Right atrium auricular region (tissue), 2 donors: Measurements from ENCODE around the gene GADL1. TPM values are rescaled to one million over a fixed set of nuclear protein-coding genes. Genes with fewer than 3 reads are reported as not detected.

Experiments used
- DNase-seq: peaks from one replicate; pipeline ENCODE4 v3.0.0-alpha.2; 2019; ENCODE audit warnings: low spot score
- H3K27ac ChIP-seq, 2 donors: fragments of 200-600 bp; sonication (generic); 1 replicate in 1 of 2; 2 replicates in 1 of 2; pipeline ENCODE4 v1.5.1; 2016 to 2019
- H3K27me3 ChIP-seq, 2 donors: fragments of 200-600 bp; sonication (generic); one replicate each; pipeline versions ENCODE4 v1.5.1 to v1.6.0; 2017 to 2019
- H3K36me3 ChIP-seq: fragments of 200-600 bp; sonication (generic); one replicate; pipeline ENCODE4 v1.5.1; 2016
- H3K4me1 ChIP-seq, 2 donors: fragments of 200-600 bp; sonication (generic); one replicate each; pipeline versions ENCODE4 v1.5.1 to v1.6.0; 2017 to 2019
- H3K4me3 ChIP-seq, 2 donors: fragments of 200-600 bp; sonication (generic); 1 replicate in 1 of 2; 2 replicates in 1 of 2; pipeline ENCODE4 v1.5.1; 2017 to 2019; ENCODE audit warnings: mild to moderate bottlenecking in 1 of 2, moderate library complexity in 1 of 2
- H3K9me3 ChIP-seq, 2 donors: fragments of 200-600 bp; sonication (generic); one replicate each; pipeline ENCODE4 v1.5.1; 2019
- CTCF ChIP-seq, 2 donors: fragments of 200-600 bp; sonication (generic); IDR thresholded peaks; one replicate each; pipeline ENCODE4 v1.5.1; 2019; ENCODE audit warnings: antibody characterized with exemption in 2 of 2
- total RNA-seq, 2 donors: library from RNA; depleted of rRNA; stranded (reverse); fragments of >200 nt; gene quantifications; one replicate each; pipeline ENCODE4 v1.1.0, GENCODE V29; 2016

GADL1 gene
- total RNA-seq, 2 donors from 2014 or later: not detected

- Histone ChIP-seq H3K27me3 (no peaks in the 10 kb centered on the region), H3K9me3 (no peaks in the 10 kb centered on the region), H3K4me1 (no peaks in the 10 kb centered on the region), H3K4me3 (no peak overlapping the region), H3K27ac (no peak overlapping the region), H3K36me3 (no peaks in the 10 kb centered on the region)
- TF ChIP-seq CTCF (IDR thresholded peaks at IDR 0.05): no peak
- no peak for DNase-seq
Observed at GRCh38 chr3:30719536-30719935, 174.9 kb downstream of the GADL1 start.

- Histone ChIP-seq H3K36me3 (no peaks in the 10 kb centered on the region), H3K4me1 (no peaks in the 10 kb centered on the region), H3K4me3 (no peak overlapping the region), H3K9me3 (no peaks in the 10 kb centered on the region), H3K27ac (no peak overlapping the region), H3K27me3 (no peaks in the 10 kb centered on the region)
- DNase-seq: no peak
- no peak for TF ChIP-seq CTCF (IDR thresholded peaks at IDR 0.05)
Observed at GRCh38 chr3:30713885-30714503, 180.5 kb downstream of the GADL1 start.

GRCh38 chr3:30712991-30713390 is 181.5 kb downstream of the GADL1 start:
- H3K27me3 ChIP-seq: no peaks in the 10 kb centered on the region
- no peaks in the 10 kb centered on the region for H3K9me3 ChIP-seq
- H3K36me3 ChIP-seq: no peaks in the 10 kb centered on the region
- no peak overlapping the region for H3K4me3 ChIP-seq
- no peak for DNase-seq
- H3K4me1 ChIP-seq: no peaks in the 10 kb centered on the region
- no peak for TF ChIP-seq CTCF (IDR thresholded peaks at IDR 0.05)
- H3K27ac ChIP-seq: no peak overlapping the region

GRCh38 chr3:30711867-30712266 is 182.6 kb downstream of the GADL1 start:
- H3K27me3 ChIP-seq: no peaks in the 10 kb centered on the region
- H3K36me3 ChIP-seq: no peaks in the 10 kb centered on the region
- no peaks in the 10 kb centered on the region for H3K4me1 ChIP-seq
- H3K9me3 ChIP-seq: no peaks in the 10 kb centered on the region
- no peak overlapping the region for H3K4me3 ChIP-seq
- no peak overlapping the region for H3K27ac ChIP-seq
- no peak for TF ChIP-seq CTCF (IDR thresholded peaks at IDR 0.05)
- DNase-seq: no peak

- TF ChIP-seq CTCF (IDR thresholded peaks at IDR 0.05): no peak
- Histone ChIP-seq H3K4me3 (no peak overlapping the region), H3K36me3 (no peaks in the 10 kb centered on the region), H3K27me3 (no peaks in the 10 kb centered on the region), H3K27ac (no peak overlapping the region), H3K4me1 (no peaks in the 10 kb centered on the region), H3K9me3 (no peaks in the 10 kb centered on the region)
- no peak for DNase-seq
Observed at GRCh38 chr3:30711151-30711550, 183.3 kb downstream of the GADL1 start.

- Histone ChIP-seq H3K9me3 (no peaks in the 10 kb centered on the region), H3K27me3 (no peaks in the 10 kb centered on the region), H3K4me3 (no peak overlapping the region), H3K36me3 (no peaks in the 10 kb centered on the region), H3K4me1 (no peaks in the 10 kb centered on the region), H3K27ac (no peak overlapping the region)
- TF ChIP-seq CTCF (IDR thresholded peaks at IDR 0.05): no peak
- DNase-seq: no peak
Observed at GRCh38 chr3:30710017-30710416, 184.4 kb downstream of the GADL1 start.
